Thyroid gland (tissue), 4 donors: ENCODE results near the gene PAX4.

ENCODE experiments used
- CTCF ChIP-seq, 6 experiments: fragments of 200-600 bp in 3 of 6; fragments of 450-650 bp in 3 of 6; sonication (generic) in 3 of 6; IDR thresholded peaks; one replicate each; pipeline ENCODE4 v1.5.1; 2016 to 2019; ENCODE audit warnings: antibody characterized with exemption in 6 of 6, mild to moderate bottlenecking in 2 of 6, inconsistent platforms in 1 of 6, moderate library complexity in 1 of 6
- POLR2A ChIP-seq, 2 donors: fragments of 450-650 bp; IDR thresholded peaks; one replicate each; pipeline ENCODE4 v1.6.1; 2017; ENCODE audit warnings: antibody characterized with exemption in 2 of 2, mild to moderate bottlenecking in 2 of 2, moderate library complexity in 1 of 2

- TF ChIP-seq CTCF (IDR thresholded peaks at IDR 0.05) (no peak), POLR2A (IDR thresholded peaks at IDR 0.05) (no peak)
Measured at GRCh38 chr7:127667017-127667670, 49.2 kb upstream of the PAX4 start.
